ENCODE results near the gene POU2F1. TPM values are rescaled to one million over a fixed set of nuclear protein-coding genes. Genes with fewer than 3 reads are reported as not detected.

POU2F1 gene
- total RNA-seq, 1 donor from 2014 or later = 68.0 TPM

- no peaks in the 10 kb centered on the region for H3K27me3 ChIP-seq
- peaks cover 19% of the 10 kb centered on the region for H3K36me3 Mint-ChIP-seq
- no peak overlapping the region for H3K9ac ChIP-seq
- no peak overlapping the region for H3K4me2 ChIP-seq
- no peaks in the 10 kb centered on the region for H3K27me3 Mint-ChIP-seq (ENCODE audit: insufficient read depth, low read depth)
- peaks cover 48% of the 10 kb centered on the region for H3F3A ChIP-seq (ENCODE audit: low read depth)
- peaks cover 32% of the 10 kb centered on the region for H3K4me1 ChIP-seq
- H3K9me3 Mint-ChIP-seq = peaks cover 3% of the 10 kb centered on the region
- peaks cover 94% of the 10 kb centered on the region for H3K79me2 ChIP-seq (ENCODE audit: low read depth)
- H3K9me3 ChIP-seq (ENCODE audit: low read depth) = no peaks in the 10 kb centered on the region
- no peak overlapping the region for H3K27ac ChIP-seq
- no peak overlapping the region for H2AFZ ChIP-seq (replicated peaks)
- no peak for TF ChIP-seq CTCF (IDR thresholded peaks at IDR 0.05)
- no peak for TF ChIP-seq EZH2phosphoT487 (IDR thresholded peaks at IDR 0.05)
- no peak for TF ChIP-seq EZH2 (IDR thresholded peaks at IDR 0.05)
- DNase-seq (ENCODE audit: low spot score) = no peak
- H3K4me3 ChIP-seq = no peak overlapping the region
- H3K4me3 Mint-ChIP-seq = no peak overlapping the region
- H3K27ac Mint-ChIP-seq = no peak overlapping the region
- H4K20me1 ChIP-seq (ENCODE audit: low read depth) = peaks cover 65% of the 10 kb centered on the region
- no peaks in the 10 kb centered on the region for H3K36me3 ChIP-seq
- H3K4me1 Mint-ChIP-seq = peaks cover 15% of the 10 kb centered on the region
Measured at GRCh38 chr1:167330601-167331293, 110.1 kb downstream of the POU2F1 start.

GRCh38 chr1:167331650-167332049 is 111.0 kb downstream of the POU2F1 start:
- DNase-seq (ENCODE audit: low spot score) = no peak
- Histone ChIP-seq H3K4me1 (peaks cover 29% of the 10 kb centered on the region), H3K27me3 (no peaks in the 10 kb centered on the region), H4K20me1 (ENCODE audit: low read depth) (peaks cover 59% of the 10 kb centered on the region), H3K79me2 (ENCODE audit: low read depth) (peaks cover 91% of the 10 kb centered on the region), H3K4me3 (no peak overlapping the region), H2AFZ (replicated peaks) (no peak overlapping the region), H3K4me2 (no peak overlapping the region), H3F3A (ENCODE audit: low read depth) (peaks cover 39% of the 10 kb centered on the region), H3K36me3 (no peaks in the 10 kb centered on the region), H3K9me3 (ENCODE audit: low read depth) (no peaks in the 10 kb centered on the region), H3K9ac (no peak overlapping the region), H3K27ac (no peak overlapping the region)
- peaks cover 15% of the 10 kb centered on the region for H3K4me1 Mint-ChIP-seq
- H3K36me3 Mint-ChIP-seq = peaks cover 18% of the 10 kb centered on the region
- peaks cover 2% of the 10 kb centered on the region for H3K9me3 Mint-ChIP-seq
- no peak overlapping the region for H3K4me3 Mint-ChIP-seq
- no peaks in the 10 kb centered on the region for H3K27me3 Mint-ChIP-seq (ENCODE audit: insufficient read depth, low read depth)
- no peak for TF ChIP-seq EZH2 (IDR thresholded peaks at IDR 0.05)
- no peak for TF ChIP-seq CTCF (IDR thresholded peaks at IDR 0.05)
- no peak for TF ChIP-seq EZH2phosphoT487 (IDR thresholded peaks at IDR 0.05)
- H3K27ac Mint-ChIP-seq = no peak overlapping the region

GRCh38 chr1:167332503-167332902 is 111.8 kb downstream of the POU2F1 start:
- no peak overlapping the region for H3K4me3 ChIP-seq
- peaks cover 82% of the 10 kb centered on the region for H3K79me2 ChIP-seq (ENCODE audit: low read depth)
- H3K9me3 Mint-ChIP-seq = peaks cover 8% of the 10 kb centered on the region

More at GRCh38 chr1:167332503-167332902, 111.8 kb downstream of the POU2F1 start:
- Histone ChIP-seq H3K9ac (no peak overlapping the region), H4K20me1 (ENCODE audit: low read depth) (peaks cover 50% of the 10 kb centered on the region), H3K27ac (no peak overlapping the region), H3K36me3 (no peaks in the 10 kb centered on the region), H3F3A (ENCODE audit: low read depth) (peaks cover 30% of the 10 kb centered on the region), H3K4me1 (peaks cover 24% of the 10 kb centered on the region), H3K9me3 (ENCODE audit: low read depth) (no peaks in the 10 kb centered on the region), H2AFZ (replicated peaks) (no peak overlapping the region), H3K27me3 (no peaks in the 10 kb centered on the region), H3K4me2 (no peak overlapping the region)
- no peak overlapping the region for H3K27ac Mint-ChIP-seq
- H3K36me3 Mint-ChIP-seq = peaks cover 23% of the 10 kb centered on the region
- H3K27me3 Mint-ChIP-seq (ENCODE audit: insufficient read depth, low read depth) = no peaks in the 10 kb centered on the region
- no peak for TF ChIP-seq EZH2 (IDR thresholded peaks at IDR 0.05)
- no peak for TF ChIP-seq CTCF (IDR thresholded peaks at IDR 0.05)
- TF ChIP-seq EZH2phosphoT487 (IDR thresholded peaks at IDR 0.05) = no peak
- no peak overlapping the region for H3K4me3 Mint-ChIP-seq
- peaks cover 15% of the 10 kb centered on the region for H3K4me1 Mint-ChIP-seq
- DNase-seq (ENCODE audit: low spot score) = no peak

Measured in neural progenitor cell (in vitro differentiated cells).